LNCaP clone FGC (cell line): ENCODE data around the gene PDE4D.
A peak's percentile ranks its signal among the peaks of the same experiment; 100 is the strongest.

Experiments
- DNase-seq: peaks from one replicate; pipeline ENCODE4 v3.0.0-alpha.2; 2011; ENCODE audit warnings: low read depth
- H3K4me3 ChIP-seq: 2 replicates; pipeline ENCODE4 v1.5.1; 2011; ENCODE audit warnings: mild to moderate bottlenecking, low read depth, low read length, control low read depth
- TF ChIP-seq, protein P1 (sequence below): IDR thresholded peaks from 2 replicates; pipeline ENCODE4 v1.5.1; 2012; ENCODE audit warnings: mild to moderate bottlenecking; ENCODE audit not compliant: control insufficient read depth, insufficient read depth; ENCODE audit errors: extremely low read depth

The PDE4D gene

DNA sequence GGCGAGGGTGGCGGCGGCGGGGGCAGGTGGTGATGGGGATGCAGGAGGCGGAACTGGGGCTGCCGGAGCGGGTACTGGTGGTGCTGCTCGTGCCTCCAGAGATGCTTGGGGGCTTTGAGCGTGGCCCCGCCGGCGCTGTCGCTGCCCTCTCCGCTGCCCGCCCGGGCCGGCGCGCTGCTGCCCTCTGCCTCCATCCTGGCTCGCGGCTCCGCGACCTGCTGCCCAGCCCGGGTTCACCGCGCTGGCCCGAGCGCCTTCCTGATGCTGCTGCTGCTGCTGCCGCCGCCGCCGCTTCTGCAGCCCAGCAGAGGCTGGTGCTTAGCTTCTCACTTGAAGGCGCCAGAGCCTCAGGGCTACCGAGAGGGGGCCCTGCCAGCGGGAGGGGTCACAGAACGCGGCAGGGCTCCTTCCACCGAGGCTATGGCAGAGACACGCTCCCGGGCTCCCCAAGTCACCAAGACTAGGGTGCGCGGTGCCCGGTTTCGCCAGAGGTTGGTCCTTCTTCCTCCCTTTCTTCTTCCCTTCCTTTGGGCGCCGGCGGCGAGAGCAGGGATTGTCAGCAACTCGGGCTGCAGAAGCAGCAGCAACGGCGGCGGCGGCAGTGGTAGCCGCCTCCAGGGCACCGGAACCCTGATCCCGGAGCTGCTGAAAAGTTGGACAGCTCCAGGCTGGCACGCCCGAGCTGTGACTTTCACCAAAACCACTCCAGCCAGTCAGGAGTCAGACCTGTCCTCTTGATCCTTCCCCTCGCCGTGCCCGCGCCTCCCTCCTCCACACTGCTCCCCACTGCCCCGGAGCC, at the start of gene PDE4D:
TSS of gene PDE4D (minus strand) at position 298 of the 799 bp plus-strand sequence.
- TF ChIP-seq, protein P1, sequence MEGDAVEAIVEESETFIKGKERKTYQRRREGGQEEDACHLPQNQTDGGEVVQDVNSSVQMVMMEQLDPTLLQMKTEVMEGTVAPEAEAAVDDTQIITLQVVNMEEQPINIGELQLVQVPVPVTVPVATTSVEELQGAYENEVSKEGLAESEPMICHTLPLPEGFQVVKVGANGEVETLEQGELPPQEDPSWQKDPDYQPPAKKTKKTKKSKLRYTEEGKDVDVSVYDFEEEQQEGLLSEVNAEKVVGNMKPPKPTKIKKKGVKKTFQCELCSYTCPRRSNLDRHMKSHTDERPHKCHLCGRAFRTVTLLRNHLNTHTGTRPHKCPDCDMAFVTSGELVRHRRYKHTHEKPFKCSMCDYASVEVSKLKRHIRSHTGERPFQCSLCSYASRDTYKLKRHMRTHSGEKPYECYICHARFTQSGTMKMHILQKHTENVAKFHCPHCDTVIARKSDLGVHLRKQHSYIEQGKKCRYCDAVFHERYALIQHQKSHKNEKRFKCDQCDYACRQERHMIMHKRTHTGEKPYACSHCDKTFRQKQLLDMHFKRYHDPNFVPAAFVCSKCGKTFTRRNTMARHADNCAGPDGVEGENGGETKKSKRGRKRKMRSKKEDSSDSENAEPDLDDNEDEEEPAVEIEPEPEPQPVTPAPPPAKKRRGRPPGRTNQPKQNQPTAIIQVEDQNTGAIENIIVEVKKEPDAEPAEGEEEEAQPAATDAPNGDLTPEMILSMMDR = peak; percentile 41
- peak; percentile 46 for DNase-seq
- peak within 1 kb of the TSS; percentile 42 for H3K4me3 ChIP-seq

DNA sequence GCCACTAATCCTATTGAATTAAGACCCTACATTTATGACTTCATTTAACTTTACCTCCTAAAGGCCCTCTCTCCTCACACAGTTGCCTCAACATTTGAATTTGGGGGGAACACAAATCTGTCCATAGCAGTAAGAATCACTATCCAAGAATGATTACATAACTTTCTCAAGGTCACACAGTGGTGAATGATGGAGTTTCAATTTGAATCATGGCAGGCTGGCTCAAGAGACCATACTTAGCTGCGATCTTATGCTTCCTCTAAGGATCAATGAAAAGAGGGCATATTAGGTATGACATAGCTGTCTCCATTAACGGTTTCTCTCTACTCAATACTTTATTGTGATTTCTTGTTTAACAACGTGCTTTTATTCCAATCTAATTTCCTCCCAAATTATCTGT, 44.1 kb upstream of the PDE4D start:
- no peak for DNase-seq
- H3K4me3 ChIP-seq = no peak overlapping the region
- TF ChIP-seq, protein P1 = no peak

DNA sequence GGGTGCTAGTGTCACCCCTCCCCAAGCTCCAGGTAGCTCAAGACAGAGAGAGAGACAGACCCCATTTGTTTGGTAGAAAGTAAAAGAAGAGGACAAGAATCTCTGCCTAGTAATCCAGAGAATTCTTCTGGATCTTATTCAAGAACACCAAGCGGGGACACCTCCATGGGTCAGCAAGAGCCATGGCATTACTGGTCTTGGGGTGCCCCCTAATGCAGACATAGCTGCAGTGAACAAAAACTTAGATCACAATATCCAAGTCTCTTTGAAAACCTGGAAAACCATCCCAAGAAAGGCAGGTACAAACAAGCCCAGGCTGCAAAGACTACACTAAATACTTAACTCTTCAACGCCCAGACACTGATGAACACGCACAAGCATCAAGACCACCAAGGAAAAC, 29.9 kb upstream of the PDE4D start:
- TF ChIP-seq, protein P1 = peak; percentile 34; the same call in 1 of the 2 replicates
- DNase-seq = no peak

DNA sequence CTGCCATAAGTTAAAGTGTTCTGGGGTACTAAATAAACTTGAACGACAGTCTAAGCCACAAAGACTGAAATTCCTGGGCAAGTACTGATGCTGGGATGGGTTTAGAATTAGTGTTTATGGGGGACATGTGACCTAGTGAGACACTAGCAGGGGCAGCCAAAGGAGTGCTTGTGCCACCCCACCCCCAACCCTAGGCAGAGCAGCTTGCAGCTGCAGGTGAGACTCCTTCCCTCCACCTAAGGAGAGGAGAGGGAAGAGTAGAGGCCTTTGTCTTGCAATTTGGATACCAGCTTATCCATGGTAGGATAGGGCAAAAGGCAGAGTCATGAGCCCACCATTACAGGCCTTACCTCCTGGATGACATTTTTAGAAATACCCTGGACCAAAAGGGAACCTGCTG, 28.7 kb upstream of the PDE4D start:
- TF ChIP-seq, protein P1 = no peak
- H3K4me3 ChIP-seq = no peak overlapping the region
- DNase-seq = no peak

More for the DNA sequence above, 29.9 kb upstream of the PDE4D start:
- H3K4me3 ChIP-seq = no peak overlapping the region

DNA sequence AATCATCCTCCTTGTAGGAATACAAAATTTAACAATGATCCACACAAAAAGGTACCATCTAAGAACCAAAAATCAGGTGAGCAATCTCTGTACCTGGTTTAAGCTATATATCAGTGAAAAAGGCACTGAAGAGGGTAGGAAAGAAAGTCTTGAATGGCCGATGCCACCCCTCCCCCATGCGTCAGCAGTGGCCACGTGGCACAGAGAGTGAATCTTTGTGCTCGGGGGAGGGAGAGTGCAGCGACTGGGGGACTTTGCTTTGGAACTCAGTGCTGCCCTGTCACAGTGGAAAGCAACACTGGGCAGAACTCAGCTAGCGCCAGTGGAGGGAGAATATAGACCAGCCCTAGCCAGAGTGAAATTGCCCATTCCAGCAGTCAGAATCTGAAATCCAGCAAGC, 28.3 kb upstream of the PDE4D start:
- no peak overlapping the region for H3K4me3 ChIP-seq
- TF ChIP-seq, protein P1 = no peak
- no peak for DNase-seq

DNA sequence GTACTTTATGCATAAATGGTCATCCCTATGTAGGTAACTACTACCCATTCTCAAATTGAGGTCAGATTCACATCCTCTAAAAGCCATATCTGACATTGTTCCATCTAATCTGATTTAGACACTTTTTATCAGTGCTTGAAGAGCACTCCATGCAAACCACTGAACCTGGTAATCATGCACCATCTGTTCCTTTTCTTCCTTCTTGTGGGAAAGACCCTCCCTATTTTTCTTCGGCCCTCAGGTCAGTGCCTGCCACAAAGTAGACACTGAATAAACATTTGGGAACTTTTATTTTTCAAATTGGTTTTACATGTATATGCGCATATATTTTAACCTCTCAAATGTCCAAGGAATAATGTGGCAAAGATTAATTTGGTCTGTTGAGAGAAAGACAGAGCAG, 26.0 kb upstream of the PDE4D start:
- DNase-seq = no peak
- H3K4me3 ChIP-seq = no peak overlapping the region
- TF ChIP-seq, protein P1 = no peak

DNA sequence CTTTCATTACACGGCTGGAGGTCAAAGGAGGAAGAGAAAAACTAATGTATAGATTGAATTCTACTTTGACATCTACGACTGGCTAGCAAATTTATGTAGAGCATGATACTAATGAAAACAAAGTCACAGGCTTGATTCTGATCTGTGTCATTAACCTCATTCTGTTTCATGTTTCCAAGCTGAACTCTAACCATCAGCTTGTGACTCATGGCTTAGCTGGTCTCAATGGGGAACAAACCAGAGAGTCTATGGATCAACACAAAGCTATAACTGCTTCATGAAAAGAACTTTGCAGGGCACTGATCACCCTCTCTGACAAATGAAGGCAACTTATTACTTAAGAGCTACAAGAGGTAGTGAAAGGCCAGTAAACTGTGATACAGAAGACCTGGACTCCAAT, 23.6 kb upstream of the PDE4D start:
- no peak for DNase-seq
- TF ChIP-seq, protein P1 = no peak
- no peak overlapping the region for H3K4me3 ChIP-seq
